Gastrocnemius medialis (tissue), 4 donors: ENCODE measurements around the gene PRIMA1. TPM values are rescaled to one million over a fixed set of nuclear protein-coding genes. Genes with fewer than 3 reads are reported as not detected.

Experiments
- ATAC-seq, 2 donors: fragments of 150-250 bp; one replicate each; pipeline ENCODE4 v1.9.1; 2016
- DNase-seq, 2 donors: peaks; one replicate each; pipeline ENCODE4 v3.0.0-alpha.2; 2019
- H3K27ac ChIP-seq, 4 donors: fragments of 200-600 bp; sonication (generic); 1 replicate in 1 of 4; 2 replicates in 3 of 4; pipeline ENCODE4 v1.5.1; 2016 to 2018; ENCODE audit warnings: mild to moderate bottlenecking in 2 of 4, moderate library complexity in 1 of 4
- H3K27me3 ChIP-seq, 3 donors: fragments of 200-600 bp; sonication (generic) in 2 of 3; 1 replicate in 1 of 3; 2 replicates in 2 of 3; pipeline versions ENCODE4 v1.5.1 to v1.6.0; 2016 to 2019; ENCODE audit warnings: mild to moderate bottlenecking in 1 of 3, moderate library complexity in 1 of 3
- H3K36me3 ChIP-seq, 2 donors: fragments of 200-600 bp; sonication (generic) in 1 of 2; one replicate each; pipeline ENCODE4 v1.5.1; 2017 to 2018
- H3K4me1 ChIP-seq, 2 donors: fragments of 200-600 bp; sonication (generic) in 1 of 2; one replicate each; pipeline ENCODE4 v1.5.1; 2016 to 2017; ENCODE audit warnings: mild to moderate bottlenecking in 2 of 2
- H3K4me3 ChIP-seq, 4 donors: fragments of 200-600 bp; sonication (generic) in 3 of 4; 1 replicate in 1 of 4; 2 replicates in 3 of 4; pipeline ENCODE4 v1.5.1; 2016 to 2019; ENCODE audit warnings: mild to moderate bottlenecking in 2 of 4
- H3K9me3 ChIP-seq, 3 donors: fragments of 200-600 bp; sonication (generic) in 2 of 3; 1 replicate in 1 of 3; 2 replicates in 2 of 3; pipeline ENCODE4 v1.5.1; 2016 to 2019
- CTCF ChIP-seq, 5 experiments: fragments of 450-650 bp in 3 of 5; fragments of 200-600 bp in 2 of 5; sonication (generic) in 2 of 5; IDR thresholded peaks in 4 of 5; conservative IDR thresholded peaks in 1 of 5; 1 replicate in 4 of 5; 2 replicates in 1 of 5; pipeline ENCODE4 v1.5.1; 2016 to 2019; ENCODE audit warnings: antibody characterized with exemption in 5 of 5, mild to moderate bottlenecking in 3 of 5, moderate library complexity in 3 of 5
- POLR2A ChIP-seq, 2 donors: fragments of 450-650 bp; IDR thresholded peaks; one replicate each; pipeline ENCODE4 v1.6.1; 2017; ENCODE audit warnings: antibody characterized with exemption in 2 of 2, mild to moderate bottlenecking in 2 of 2, moderate library complexity in 2 of 2
- in situ Hi-C, 4 donors: fragments of 200-750 bp; cut with MboI; loops; one replicate each; pipeline versions ENCODE4 v1.15.0 to v1.8.0; 2017; ENCODE audit warnings: low sequenced_read_pairs in 4 of 4
- intact Hi-C: fragments of 100-400 bp; cut with DNase I; formaldehyde crosslinking; loops from one replicate; pipeline ENCODE4 v1.15.1; 2023; ENCODE audit warnings: low total_unique reads
- total RNA-seq, 4 donors: library from RNA; depleted of rRNA; stranded (reverse); fragments of >200 nt; gene quantifications; one replicate each; pipeline versions ENCODE4 v1.1.0 to v1.2.3, GENCODE V29; 2016

Gene PRIMA1
- total RNA-seq, 4 donors from 2014 or later = 0.09 to 1.0 (median 0.16) TPM; not detected in 1

- intact Hi-C loops = no loop called here
- Histone ChIP-seq H3K9me3 (no peaks in the 10 kb centered on the region), H3K27me3 (no peaks in the 10 kb centered on the region), H3K4me1 (no peaks in the 10 kb centered on the region), H3K4me3 (no peak overlapping the region), H3K36me3 (no peaks in the 10 kb centered on the region), H3K27ac (no peak overlapping the region)
- TF ChIP-seq POLR2A (IDR thresholded peaks at IDR 0.05) = no peak
- no peak for TF ChIP-seq CTCF (IDR thresholded peaks at IDR 0.05 in 4 of 5, conservative IDR thresholded peaks at IDR 0.05 in 1 of 5)
- no peak for ATAC-seq
- in situ Hi-C loops = no loop called here
- no peak for DNase-seq
Observed at GRCh38 chr14:93733231-93733630, 55.1 kb downstream of the PRIMA1 start.

GRCh38 chr14:93732524-93732923 is 55.8 kb downstream of the PRIMA1 start:
- Histone ChIP-seq H3K27ac (no peak overlapping the region), H3K4me1 (no peaks in the 10 kb centered on the region), H3K9me3 (no peaks in the 10 kb centered on the region), H3K27me3 (no peaks in the 10 kb centered on the region), H3K36me3 (no peaks in the 10 kb centered on the region), H3K4me3 (no peak overlapping the region)
- in situ Hi-C loops = no loop called here
- TF ChIP-seq POLR2A (IDR thresholded peaks at IDR 0.05) (no peak), CTCF (IDR thresholded peaks at IDR 0.05 in 4 of 5, conservative IDR thresholded peaks at IDR 0.05 in 1 of 5) (no peak)
- no peak for ATAC-seq
- no peak for DNase-seq
- intact Hi-C loops = no loop called here

GRCh38 chr14:93731753-93732152 is 56.5 kb downstream of the PRIMA1 start:
- Histone ChIP-seq H3K9me3 (no peaks in the 10 kb centered on the region), H3K4me1 (no peaks in the 10 kb centered on the region), H3K27ac (no peak overlapping the region), H3K27me3 (no peaks in the 10 kb centered on the region), H3K4me3 (no peak overlapping the region), H3K36me3 (no peaks in the 10 kb centered on the region)
- ATAC-seq = no peak
- no peak for DNase-seq
- in situ Hi-C loops = no loop called here
- intact Hi-C loops = no loop called here
- TF ChIP-seq POLR2A (IDR thresholded peaks at IDR 0.05) = no peak
- TF ChIP-seq CTCF (IDR thresholded peaks at IDR 0.05 in 4 of 5, conservative IDR thresholded peaks at IDR 0.05 in 1 of 5) = no peak

- Histone ChIP-seq H3K36me3 (no peaks in the 10 kb centered on the region), H3K9me3 (no peaks in the 10 kb centered on the region), H3K27me3 (no peaks in the 10 kb centered on the region), H3K4me3 (no peak overlapping the region), H3K4me1 (no peaks in the 10 kb centered on the region), H3K27ac (no peak overlapping the region)
- in situ Hi-C loops (no loop called here), intact Hi-C loops (no loop called here)
- ATAC-seq (no peak), DNase-seq (no peak)
- no peak for TF ChIP-seq CTCF (IDR thresholded peaks at IDR 0.05 in 4 of 5, conservative IDR thresholded peaks at IDR 0.05 in 1 of 5)
- no peak for TF ChIP-seq POLR2A (IDR thresholded peaks at IDR 0.05)
Observed at GRCh38 chr14:93729993-93730392, 58.3 kb downstream of the PRIMA1 start.

GRCh38 chr14:93728651-93729016 is 59.7 kb downstream of the PRIMA1 start:
- DNase-seq = no peak
- in situ Hi-C loops = no loop called here
- H3K27me3 ChIP-seq = no peaks in the 10 kb centered on the region
- intact Hi-C loops = no loop called here
- H3K27ac ChIP-seq = no peak overlapping the region
- no peak overlapping the region for H3K4me3 ChIP-seq
- no peak for ATAC-seq
- no peak for TF ChIP-seq CTCF (IDR thresholded peaks at IDR 0.05 in 4 of 5, conservative IDR thresholded peaks at IDR 0.05 in 1 of 5)
- TF ChIP-seq POLR2A (IDR thresholded peaks at IDR 0.05) = no peak
- no peaks in the 10 kb centered on the region for H3K9me3 ChIP-seq
- no peaks in the 10 kb centered on the region for H3K36me3 ChIP-seq
- H3K4me1 ChIP-seq = no peaks in the 10 kb centered on the region
